CD4-positive, alpha-beta T cell treated with Interferon gamma for 1 hour (primary cell): ENCODE data around the gene LGALS9.
A peak's percentile ranks its signal among the peaks of the same experiment; 100 is the strongest.

ENCODE experiments used
- DNase-seq: peaks from one replicate; pipeline ENCODE4 v3.0.0-alpha.2; 2020

Gene LGALS9

GRCh38 chr17:27630607-27631410, at the start of gene LGALS9:
TSS of gene LGALS9 (plus strand) at chr17:27631188. CDS start at chr17:27631266, 78 bp downstream.
- peak; percentile 47 for DNase-seq

- no peak for DNase-seq
Measured at GRCh38 chr17:27582696-27583095, 48.3 kb upstream of the LGALS9 start.

DNA sequence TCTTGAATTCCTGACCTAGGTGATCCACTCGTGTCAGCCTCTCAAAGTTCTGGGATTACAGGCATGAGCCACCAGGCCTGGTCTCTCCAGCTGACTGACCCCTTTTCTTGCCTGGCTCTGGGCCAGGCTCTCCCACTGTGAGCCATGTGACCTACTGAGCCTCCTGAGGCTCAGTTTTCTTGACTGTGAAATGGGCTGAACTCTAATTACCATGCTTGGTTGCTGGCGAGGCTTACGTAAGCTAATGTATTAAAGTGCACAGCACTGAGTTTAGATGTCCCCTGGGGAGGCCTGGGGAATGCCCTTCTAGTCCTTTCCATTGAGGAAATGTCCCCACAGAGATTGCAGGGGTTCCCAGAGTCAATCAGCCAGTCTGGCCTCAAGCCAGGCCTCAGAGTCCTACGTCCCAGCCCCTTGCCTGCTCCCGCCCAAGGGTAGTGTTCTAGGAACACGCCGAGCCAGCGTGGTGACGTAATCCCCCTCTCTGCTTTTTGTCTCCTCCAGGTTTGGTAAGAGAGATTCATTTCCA, 45.8 kb upstream of the LGALS9 start:
- no peak for DNase-seq

DNA sequence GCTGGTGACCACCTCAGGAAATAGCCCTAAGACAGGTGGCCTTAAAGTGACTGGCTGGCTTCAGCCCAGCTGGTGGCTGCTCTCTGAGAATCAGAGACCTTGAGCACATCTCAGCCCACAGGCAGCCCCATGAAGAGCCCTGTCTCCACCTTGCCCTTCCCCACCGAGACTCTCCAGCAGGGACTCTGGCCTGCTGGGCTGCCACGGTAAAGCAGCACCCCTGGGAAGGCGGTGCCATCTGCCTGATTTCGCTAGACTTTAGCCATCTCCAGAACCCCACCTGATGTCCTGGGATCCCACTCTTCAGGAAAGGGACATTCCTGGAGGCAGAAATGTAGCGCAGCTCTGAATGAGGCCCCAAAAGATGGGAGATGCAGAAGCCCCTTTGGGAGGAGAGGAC, 45.2 kb upstream of the LGALS9 start:
- no peak for DNase-seq

DNA sequence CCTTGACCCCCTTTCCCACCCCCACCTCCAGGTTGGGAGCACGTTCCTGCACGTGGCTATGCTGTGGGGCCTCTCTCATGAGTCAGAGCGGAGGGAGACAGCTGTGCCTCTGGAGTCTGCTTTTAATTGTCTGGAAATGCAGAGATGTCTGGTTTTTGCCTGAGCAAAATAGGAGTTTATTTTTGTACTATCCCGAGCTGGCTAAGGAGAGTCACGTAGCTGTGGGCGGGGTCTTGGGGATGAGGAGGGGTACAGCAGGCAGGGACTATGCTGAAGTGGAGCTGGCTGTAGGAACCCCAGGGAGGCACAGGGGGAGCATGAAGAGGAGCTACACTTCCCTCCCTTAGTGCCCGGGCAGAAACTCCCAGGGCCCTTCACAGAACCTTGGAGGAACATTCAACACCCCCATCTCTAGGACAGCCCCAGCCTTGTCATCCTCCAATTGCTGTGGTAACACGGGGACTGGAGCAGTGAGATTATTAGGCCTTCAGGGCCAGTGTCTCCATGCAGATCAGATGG, 44.7 kb upstream of the LGALS9 start:
- DNase-seq: no peak

- DNase-seq: no peak
Measured at GRCh38 chr17:27588354-27588753, 42.6 kb upstream of the LGALS9 start.

GRCh38 chr17:27590864-27591263, 40.1 kb upstream of the LGALS9 start:
- DNase-seq: no peak

DNA sequence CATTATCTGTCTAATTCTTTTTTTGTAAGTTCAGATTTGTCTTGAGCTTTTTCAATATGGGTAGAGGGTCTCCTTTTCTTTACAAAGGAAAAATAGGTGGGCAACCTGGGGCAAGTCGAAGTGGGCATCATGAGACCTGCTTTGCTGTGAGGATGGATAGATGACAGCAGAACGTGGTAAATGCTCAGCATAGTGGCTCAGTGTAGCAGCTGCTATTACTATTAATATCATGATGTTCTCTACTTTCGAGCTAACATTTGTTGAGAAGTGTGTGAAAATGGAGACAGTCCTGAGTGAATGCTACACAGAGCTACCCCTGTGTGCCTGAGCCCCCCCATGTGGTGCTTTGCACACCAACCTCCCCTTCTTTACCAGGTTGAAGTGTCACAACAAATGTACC, 39.0 kb upstream of the LGALS9 start:
- DNase-seq: no peak

DNA sequence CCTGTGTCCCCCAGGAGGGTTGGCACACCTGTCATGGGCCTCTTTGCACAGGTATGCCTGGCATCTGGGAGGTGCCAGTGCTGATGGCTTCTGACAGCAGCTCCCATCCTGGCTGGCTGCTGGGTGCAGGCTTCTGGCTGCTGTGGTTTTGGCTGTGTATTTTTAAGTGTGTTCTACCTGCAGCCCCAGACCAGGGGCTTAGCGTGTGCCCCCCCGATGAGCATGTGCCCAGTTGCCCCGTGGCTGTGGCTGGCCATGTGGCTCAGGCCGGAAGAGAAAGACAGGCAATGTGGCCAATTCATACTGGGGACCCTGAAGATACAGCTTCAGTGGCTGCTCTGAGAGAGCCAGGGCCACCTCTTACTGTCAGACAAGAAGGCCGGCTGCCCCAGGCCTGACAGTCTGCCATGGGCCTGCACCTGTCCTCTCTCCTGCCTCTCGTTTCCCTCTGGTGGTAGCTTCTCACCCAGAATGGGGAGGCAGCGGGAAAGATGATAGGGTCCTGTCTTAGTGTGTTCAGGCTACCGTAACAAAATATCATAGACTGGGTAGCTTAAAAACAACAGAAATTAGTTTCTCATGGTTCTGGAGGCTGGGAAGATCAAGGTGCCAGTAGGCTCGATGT, 37.6 kb upstream of the LGALS9 start:
- no peak for DNase-seq

- DNase-seq: no peak
Measured at GRCh38 chr17:27593857-27594255, 37.1 kb upstream of the LGALS9 start.

- no peak for DNase-seq
Measured at GRCh38 chr17:27595208-27595607, 35.8 kb upstream of the LGALS9 start.

DNA sequence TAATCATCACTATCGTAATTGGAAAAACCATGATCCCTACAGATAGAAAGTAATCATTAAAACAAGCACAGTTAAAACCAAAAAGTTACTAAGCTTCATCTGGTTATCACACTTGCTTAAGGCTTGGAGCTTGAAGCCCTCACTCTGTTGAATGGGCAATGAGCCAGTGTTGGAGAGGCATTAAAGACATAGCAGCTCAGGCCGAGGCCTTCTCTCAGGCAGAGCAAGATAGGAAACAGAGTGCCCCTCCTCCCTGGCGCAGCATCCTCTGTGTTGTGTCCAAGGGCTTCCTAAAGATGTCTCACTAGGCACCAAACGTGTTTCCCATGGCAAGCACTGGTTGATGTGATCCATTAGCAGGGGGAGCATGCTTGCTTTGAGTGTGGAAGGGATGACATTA, 34.9 kb upstream of the LGALS9 start:
- no peak for DNase-seq

- DNase-seq: no peak
Measured at GRCh38 chr17:27596566-27597187, 34.3 kb upstream of the LGALS9 start.

GRCh38 chr17:27597188-27597580, 33.8 kb upstream of the LGALS9 start:
- DNase-seq: no peak

DNA sequence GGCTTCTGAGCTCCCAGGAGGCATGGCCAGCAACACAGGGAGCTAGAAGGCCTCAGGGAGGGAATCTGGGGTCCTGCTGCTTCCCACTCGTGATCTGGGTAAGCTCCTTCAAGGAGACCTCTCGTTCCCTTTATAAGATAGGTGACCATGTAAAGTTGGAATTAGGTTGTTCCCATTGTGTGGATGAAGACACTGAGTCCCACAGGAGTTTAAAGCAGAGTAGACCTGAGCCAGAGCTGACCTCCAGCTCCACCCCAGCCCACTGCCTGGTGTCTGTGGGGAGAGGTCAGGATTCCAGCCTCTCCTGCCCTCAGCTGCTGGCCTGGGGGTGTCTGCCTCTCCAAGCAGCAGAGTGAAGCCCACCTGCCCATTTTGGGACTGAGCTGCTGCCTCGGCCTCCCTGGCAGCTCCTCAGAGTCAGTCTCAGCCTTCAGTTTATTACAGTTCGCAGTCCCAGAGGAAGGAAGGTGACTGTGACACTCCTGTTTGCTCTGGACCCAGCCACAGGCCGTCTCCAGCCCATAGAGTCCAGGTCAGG, 33.1 kb upstream of the LGALS9 start:
- no peak for DNase-seq

DNA sequence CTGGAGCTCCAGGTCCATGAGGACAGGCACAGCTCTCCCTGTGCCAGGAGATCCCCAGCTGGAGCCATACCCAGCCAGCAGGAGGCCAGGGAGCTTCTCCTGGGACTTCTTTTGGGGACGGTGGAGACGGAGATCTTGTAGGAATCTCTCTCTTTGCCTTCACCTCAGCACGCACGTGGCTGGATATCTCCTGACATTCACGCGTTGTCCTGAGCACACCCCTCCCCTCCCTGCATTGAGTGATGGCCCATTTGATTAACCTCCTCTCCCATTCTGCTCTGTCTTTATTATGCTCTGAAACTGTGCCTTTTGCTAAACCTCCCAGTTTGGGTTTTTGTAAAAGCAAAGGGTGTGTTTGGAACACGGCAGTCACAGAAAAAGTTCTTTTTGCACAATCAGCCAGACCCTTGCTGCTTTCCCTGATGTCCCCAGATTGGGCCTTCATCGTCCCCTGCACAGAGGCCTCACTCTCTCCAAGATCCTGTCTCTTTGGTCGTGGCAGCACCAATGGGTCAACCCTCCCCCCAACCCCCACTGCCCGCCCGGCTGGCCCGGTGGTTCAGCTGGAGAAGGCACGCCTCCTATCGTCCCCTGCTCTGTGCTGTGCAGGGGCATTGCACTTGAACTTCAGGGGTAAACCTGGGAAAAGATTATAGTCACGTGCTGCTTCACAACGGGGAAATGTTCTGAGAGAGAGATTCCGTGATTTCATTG, 32.5 kb upstream of the LGALS9 start:
- no peak for DNase-seq

DNA sequence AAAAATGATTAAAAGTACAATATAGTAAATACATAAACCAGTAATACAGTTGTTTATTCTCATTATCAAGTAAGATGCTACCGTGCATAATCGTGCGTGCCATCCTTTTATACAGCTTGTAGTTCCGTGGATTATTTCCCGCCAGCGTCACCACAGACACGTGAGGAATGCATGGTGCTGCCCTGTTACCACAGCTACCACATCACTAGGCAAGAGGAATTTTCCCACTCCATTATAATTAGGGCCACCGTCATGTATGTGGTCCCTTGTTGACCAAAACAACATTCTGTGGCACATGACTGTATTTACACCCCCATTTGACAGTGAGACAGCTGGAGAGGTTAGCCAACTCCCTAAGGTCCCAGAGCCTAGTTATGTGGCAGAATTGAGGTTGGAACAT, 30.5 kb upstream of the LGALS9 start:
- DNase-seq: no peak

DNA sequence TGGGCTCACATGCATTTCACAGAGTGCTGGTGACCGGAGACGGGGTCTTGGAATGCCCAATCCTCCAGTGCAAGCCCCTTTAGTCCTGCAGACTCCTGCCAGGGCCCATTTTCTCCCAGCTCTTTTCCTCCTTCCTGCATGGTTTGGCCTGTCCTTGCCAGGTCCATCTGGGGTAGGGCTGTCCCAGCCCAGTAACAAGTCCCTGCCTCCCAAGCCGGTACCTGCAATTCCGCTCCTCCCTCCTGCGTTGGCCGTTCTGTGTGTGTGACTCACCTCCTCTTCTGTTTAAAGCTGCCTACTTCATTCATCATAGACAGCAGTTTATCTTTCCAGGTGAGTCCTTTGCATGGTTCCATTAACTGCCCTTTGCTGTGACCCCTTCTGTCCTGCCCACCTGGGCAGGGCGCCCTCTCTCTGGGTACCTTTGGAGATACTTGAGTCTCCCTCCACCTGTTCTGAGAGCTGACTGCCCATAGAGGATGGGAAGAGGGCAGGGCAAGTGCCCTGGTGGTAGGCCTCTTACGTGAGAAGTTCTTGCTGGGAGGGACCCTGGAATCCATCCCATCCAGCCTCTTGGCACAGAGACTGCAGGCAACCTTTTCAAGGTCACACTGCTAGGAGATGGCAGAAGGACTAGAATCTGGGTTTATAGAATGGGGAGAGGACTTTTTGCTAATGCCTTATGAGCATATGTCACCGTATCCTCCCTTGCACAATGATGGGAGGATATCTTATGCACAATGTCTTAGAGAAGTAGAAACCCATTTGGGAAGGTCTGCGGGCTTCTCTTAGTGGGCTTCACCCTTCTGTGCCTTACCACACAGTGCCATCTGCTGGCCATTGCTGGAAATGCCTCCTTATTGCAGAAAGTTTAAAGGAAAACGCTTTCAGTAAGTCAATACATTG, 29.7 kb upstream of the LGALS9 start:
- DNase-seq: peak; percentile 70

- DNase-seq: no peak
Measured at GRCh38 chr17:27601975-27602302, 29.0 kb upstream of the LGALS9 start.

DNA sequence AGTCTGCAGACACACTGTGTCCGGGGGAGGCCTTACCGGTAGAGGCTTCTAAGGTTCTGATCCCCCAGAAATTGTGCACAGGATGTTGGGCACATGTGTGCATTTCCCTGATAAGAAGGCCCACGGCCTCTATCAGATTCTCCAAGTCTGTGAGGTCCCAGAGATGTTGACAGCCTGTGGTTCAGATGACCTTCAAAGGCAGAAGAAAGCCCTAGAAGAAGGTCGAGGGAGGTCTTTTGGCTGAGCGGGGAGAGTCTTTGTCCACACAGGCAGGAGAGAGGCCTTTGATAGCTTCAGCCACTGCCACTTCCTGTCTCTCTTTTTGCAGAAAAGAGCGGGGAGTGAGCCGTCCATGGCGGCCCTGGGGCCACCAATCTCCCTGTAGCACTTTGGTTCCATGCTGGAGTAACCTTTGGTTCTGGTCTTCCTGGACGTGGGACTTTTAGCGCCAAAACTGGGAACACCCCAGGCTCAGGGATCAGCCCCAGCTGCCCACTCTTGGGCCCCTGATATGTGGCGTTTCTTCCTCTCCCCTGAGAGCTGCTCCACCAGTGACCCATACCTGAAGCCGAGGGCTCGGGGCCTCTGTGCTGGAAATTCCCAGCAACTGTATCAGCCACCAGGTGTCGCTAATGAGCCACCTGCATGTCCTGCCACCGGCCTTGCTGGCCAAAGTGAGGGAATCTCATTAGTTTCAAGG, 28.1 kb upstream of the LGALS9 start:
- peak; percentile 62 for DNase-seq

DNA sequence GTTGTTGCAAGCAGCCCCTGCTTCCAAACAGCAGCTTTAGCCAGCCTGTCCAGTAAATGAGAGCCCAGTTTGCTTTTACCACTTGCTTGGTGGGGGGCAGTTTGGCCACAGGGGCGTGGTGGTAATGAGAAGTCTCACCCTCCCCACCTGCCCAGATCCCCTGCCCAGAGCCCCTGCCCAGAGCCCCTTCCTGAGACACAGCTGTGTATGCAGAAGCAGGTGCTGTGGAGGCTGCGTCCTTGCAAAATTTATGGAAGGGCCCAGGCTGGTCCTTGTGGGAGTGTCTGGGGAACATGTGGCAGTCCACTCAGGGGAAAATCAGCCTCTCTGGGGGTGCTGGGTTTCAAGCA, 27.6 kb upstream of the LGALS9 start:
- no peak for DNase-seq
